Liver (tissue), 3 donors: ENCODE results near the gene HIP1.

Source experiments
- CTCF ChIP-seq: fragments of 150-350 bp; IDR thresholded peaks from 2 replicates; pipeline ENCODE4 v1.5.1; 2017; ENCODE audit warnings: improper control_type of control experiment, low read depth, low read length; ENCODE audit not compliant: missing input control
- JUND ChIP-seq, 2 donors: IDR thresholded peaks; 2 replicates each; pipeline ENCODE4 v1.6.1; 2016; ENCODE audit warnings: antibody characterized with exemption in 2 of 2
- RAD21 ChIP-seq, 2 donors: IDR thresholded peaks; 2 replicates each; pipeline ENCODE4 v1.6.1; 2016; ENCODE audit warnings: antibody characterized with exemption in 2 of 2, mild to moderate bottlenecking in 2 of 2
- YY1 ChIP-seq: IDR thresholded peaks from 2 replicates; pipeline ENCODE4 v1.6.1; 2016; ENCODE audit warnings: antibody characterized with exemption, mild to moderate bottlenecking
- ZBTB33 ChIP-seq: IDR thresholded peaks from 2 replicates; pipeline ENCODE4 v1.6.1; 2016; ENCODE audit warnings: antibody characterized with exemption
- donor health status: healthy.
- donor health status: healthy.

DNA sequence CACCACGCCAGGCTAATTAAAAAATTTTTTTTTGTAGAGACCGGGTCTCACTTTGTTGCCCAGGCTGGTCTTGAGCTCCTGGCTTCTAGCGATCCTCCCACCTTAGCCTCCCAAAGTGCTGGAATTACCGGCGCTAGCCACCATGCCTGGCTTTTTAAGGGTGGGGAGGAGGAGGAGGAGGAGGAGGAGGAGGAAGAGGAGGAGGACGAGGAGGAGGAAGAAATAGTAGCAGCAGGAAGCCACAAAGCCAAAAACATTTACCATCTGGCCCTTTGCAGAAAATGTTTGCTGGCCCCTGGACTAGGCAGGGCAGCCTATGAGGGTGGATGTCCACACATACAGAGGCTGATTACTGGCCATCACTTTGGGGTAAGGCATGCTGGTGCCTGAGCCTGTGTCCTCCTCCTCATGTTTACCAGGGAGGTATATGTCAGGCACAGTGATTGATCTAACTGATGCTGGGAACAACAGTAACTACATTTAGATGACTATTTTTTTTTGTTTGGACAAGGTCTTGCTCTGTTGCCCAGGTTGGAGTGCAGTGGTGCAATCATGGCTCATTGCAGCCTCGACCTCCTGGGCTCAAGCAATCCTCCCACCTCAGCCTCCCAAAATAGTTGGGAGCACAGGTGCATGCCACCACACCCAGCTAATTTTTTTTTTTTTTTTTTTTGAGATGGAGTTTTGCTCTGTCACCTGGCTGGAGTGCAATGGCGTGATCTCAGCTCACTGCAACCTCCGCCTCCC lies 122.1 kb downstream of the HIP1 start:
- TF ChIP-seq CTCF (no peak), JUND (IDR thresholded peaks at IDR 0.05) (no peak), ZBTB33 (no peak), RAD21 (IDR thresholded peaks at IDR 0.05) (no peak), YY1 (no peak)
